Activated T-helper 2 cell treated with anti-CD3 and anti-CD28 coated beads, Interferon-gamma antibody, Interleukin-2, Interleukin-4, amounts not matched to agents 10 μg/mL and 5 μg/mL and 100 μg/mL, durations not matched to agents 14 hours and 24 hours and 36 hours (primary cell): ENCODE data around the gene PPIE. TPM values are rescaled to one million over a fixed set of nuclear protein-coding genes. Genes with fewer than 3 reads are reported as not detected.

Experiments used
- DNase-seq: peaks from one replicate; pipeline ENCODE4 v3.0.0; 2021; ENCODE audit warnings: low spot score
- H3K27ac Mint-ChIP-seq: one replicate; pipeline ENCODE4 v1.8.0; 2021; ENCODE audit warnings: mixed read lengths
- H3K27me3 Mint-ChIP-seq: one replicate; pipeline ENCODE4 v1.8.0; 2021; ENCODE audit warnings: low read depth, mixed read lengths
- H3K36me3 Mint-ChIP-seq: one replicate; pipeline ENCODE4 v1.8.0; 2021; ENCODE audit warnings: low read depth, mixed read lengths
- H3K4me1 Mint-ChIP-seq: one replicate; pipeline ENCODE4 v1.8.0; 2021; ENCODE audit warnings: low read depth, mixed read lengths
- H3K4me3 Mint-ChIP-seq: one replicate; pipeline ENCODE4 v1.8.0; 2021; ENCODE audit warnings: low read depth, mild to moderate bottlenecking, moderate library complexity, mixed read lengths
- H3K9me3 Mint-ChIP-seq: one replicate; pipeline ENCODE4 v1.8.0; 2021; ENCODE audit warnings: mixed read lengths
- intact Hi-C: fragments of 100-400 bp; cut with micrococcal nuclease; formaldehyde crosslinking; loops from one replicate; pipeline ENCODE4 v1.15.1; 2023
- total RNA-seq: library from RNA; stranded (reverse); gene quantifications from 2 replicates; pipeline ENCODE4 v1.2.3, GENCODE V29; 2022

PPIE gene
- total RNA-seq, 1 donor from 2014 or later, result 63.0 TPM

GRCh38 chr1:39700348-39700747, 38.3 kb upstream of the PPIE start:
- H3K9me3 Mint-ChIP-seq, result no peaks in the 10 kb centered on the region
- intact Hi-C loops, result no loop called here
- H3K27ac Mint-ChIP-seq, result no peak overlapping the region
- no peak for DNase-seq
- peaks cover 36% of the 10 kb centered on the region for H3K27me3 Mint-ChIP-seq
- no peaks in the 10 kb centered on the region for H3K36me3 Mint-ChIP-seq
- no peak overlapping the region for H3K4me3 Mint-ChIP-seq
- H3K4me1 Mint-ChIP-seq, result no peaks in the 10 kb centered on the region

DNA sequence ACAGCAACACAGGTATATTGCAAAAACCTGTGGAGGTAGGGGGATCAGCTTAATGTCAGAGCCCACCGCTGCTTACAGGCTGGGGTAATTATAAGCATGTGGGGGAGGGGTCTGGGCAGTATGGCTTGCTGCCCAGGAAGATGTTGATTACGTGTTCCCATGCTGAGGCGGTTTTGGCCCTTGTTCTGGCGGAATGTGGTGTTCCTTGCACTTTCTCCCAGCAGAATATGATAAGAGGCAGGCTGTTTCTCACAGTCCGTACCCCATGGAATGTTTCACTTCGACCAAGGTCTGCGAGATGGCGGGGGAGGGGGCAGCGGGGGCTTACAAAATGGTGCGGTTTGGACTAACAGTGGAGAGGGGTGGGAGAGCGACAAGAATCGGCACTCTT, 37.6 kb upstream of the PPIE start:
- H3K9me3 Mint-ChIP-seq, result no peaks in the 10 kb centered on the region
- H3K27me3 Mint-ChIP-seq, result peaks cover 39% of the 10 kb centered on the region
- no peak for DNase-seq
- intact Hi-C loops, result no loop called here
- no peaks in the 10 kb centered on the region for H3K36me3 Mint-ChIP-seq
- no peaks in the 10 kb centered on the region for H3K4me1 Mint-ChIP-seq
- H3K27ac Mint-ChIP-seq, result no peak overlapping the region
- H3K4me3 Mint-ChIP-seq, result no peak overlapping the region

GRCh38 chr1:39704757-39705156, 33.9 kb upstream of the PPIE start:
- no peaks in the 10 kb centered on the region for H3K9me3 Mint-ChIP-seq
- intact Hi-C loops, result no loop called here
- no peaks in the 10 kb centered on the region for H3K4me1 Mint-ChIP-seq
- H3K27ac Mint-ChIP-seq, result no peak overlapping the region
- no peaks in the 10 kb centered on the region for H3K36me3 Mint-ChIP-seq
- no peak for DNase-seq
- no peak overlapping the region for H3K4me3 Mint-ChIP-seq
- H3K27me3 Mint-ChIP-seq, result peaks cover 26% of the 10 kb centered on the region

DNA sequence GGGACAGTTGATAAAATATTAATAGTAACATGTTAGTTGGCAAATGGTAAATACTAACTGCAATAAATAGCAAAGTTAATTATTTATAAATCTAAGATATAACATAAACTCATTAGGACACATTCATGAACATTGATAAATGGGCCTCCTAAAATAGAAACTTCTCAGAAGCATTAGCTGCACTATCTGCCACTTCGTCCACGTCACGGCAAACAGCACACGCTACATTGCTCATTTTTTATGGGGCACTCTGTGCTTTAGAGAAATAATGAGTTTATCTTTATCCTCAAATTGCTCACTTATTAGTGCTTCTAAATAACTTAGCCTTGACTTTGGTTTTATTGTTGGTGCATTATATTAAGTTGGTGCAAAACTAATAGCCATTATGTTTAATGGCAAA, 31.2 kb upstream of the PPIE start:
- intact Hi-C loops, result no loop called here
- no peak overlapping the region for H3K4me3 Mint-ChIP-seq
- DNase-seq, result no peak
- no peaks in the 10 kb centered on the region for H3K36me3 Mint-ChIP-seq
- no peak overlapping the region for H3K27ac Mint-ChIP-seq
- no peaks in the 10 kb centered on the region for H3K4me1 Mint-ChIP-seq
- peaks cover 18% of the 10 kb centered on the region for H3K27me3 Mint-ChIP-seq
- H3K9me3 Mint-ChIP-seq, result no peaks in the 10 kb centered on the region

DNA sequence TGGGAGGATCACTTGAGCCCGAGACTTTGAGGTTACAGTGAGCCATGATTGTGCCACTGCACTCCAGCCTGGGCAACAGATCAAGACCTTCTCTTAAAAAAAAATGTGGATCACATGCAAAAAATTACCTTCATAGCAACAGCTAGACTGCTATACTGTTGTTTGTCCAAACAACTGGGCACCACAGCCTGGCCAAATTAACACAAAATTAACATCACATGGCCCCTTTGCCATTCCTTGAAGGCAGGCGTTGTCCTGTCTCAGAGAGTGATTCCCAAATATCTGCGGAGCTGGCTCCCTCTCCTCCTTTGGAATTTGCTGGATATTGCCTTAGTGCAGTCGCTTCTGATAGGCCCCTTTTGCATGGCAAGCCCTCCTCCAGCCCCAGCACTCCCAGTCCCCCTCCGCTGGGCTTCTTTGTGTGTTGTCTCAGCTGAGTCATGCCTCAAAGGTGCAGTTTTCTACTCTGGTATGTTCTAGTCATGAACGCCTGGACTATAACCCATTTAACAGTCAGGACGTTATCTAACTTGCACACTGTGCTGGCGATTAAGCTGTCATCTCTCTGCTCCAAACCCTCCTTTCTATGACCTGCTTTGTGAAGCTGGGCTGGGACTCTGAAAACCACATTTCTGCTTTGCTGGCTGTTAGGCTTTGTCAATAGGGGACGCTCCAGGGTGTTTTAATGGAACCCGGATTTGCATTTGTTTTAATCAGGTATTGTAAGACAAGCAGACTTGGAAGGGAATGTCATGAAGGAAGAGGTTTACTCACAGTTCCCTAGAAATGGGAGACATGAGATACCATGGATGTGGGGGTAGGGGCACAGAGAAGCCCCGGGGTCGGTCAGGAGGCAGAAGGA, 27.3 kb upstream of the PPIE start:
- Mint-ChIP-seq H3K9me3 (no peaks in the 10 kb centered on the region), H3K27me3 (peaks cover 27% of the 10 kb centered on the region), H3K27ac (no peak overlapping the region), H3K4me1 (no peaks in the 10 kb centered on the region), H3K36me3 (no peaks in the 10 kb centered on the region), H3K4me3 (no peak overlapping the region)
- DNase-seq, result peak; percentile 3
- intact Hi-C loops, result no loop called here

DNA sequence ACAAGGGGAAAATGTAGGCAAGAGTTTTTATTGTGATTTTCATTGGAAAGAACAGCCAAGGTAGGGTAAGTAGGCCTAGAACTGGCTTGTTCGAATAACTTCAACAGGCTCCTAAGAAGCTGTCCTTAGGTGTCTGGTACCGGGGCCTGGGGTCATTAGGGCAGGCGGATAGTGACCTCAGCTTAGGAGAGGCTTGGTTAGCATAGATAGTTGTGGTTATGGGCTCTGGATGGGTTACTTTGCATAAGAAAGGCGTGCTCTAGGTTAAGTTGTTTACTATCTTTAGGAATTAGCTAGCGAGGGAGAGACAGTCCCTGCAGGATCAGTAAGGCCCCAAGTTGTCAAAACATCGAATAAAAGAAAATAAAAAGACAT, 26.7 kb upstream of the PPIE start:
- H3K4me3 Mint-ChIP-seq, result no peak overlapping the region
- intact Hi-C loops, result no loop called here
- no peaks in the 10 kb centered on the region for H3K36me3 Mint-ChIP-seq
- no peak overlapping the region for H3K27ac Mint-ChIP-seq
- no peaks in the 10 kb centered on the region for H3K9me3 Mint-ChIP-seq
- H3K4me1 Mint-ChIP-seq, result no peaks in the 10 kb centered on the region
- DNase-seq, result no peak
- peaks cover 32% of the 10 kb centered on the region for H3K27me3 Mint-ChIP-seq

GRCh38 chr1:39713557-39713956, 25.1 kb upstream of the PPIE start:
- Mint-ChIP-seq H3K36me3 (no peaks in the 10 kb centered on the region), H3K4me3 (no peak overlapping the region), H3K27me3 (peaks cover 40% of the 10 kb centered on the region), H3K4me1 (no peaks in the 10 kb centered on the region), H3K9me3 (no peaks in the 10 kb centered on the region), H3K27ac (no peak overlapping the region)
- DNase-seq, result no peak
- intact Hi-C loops, result no loop called here

DNA sequence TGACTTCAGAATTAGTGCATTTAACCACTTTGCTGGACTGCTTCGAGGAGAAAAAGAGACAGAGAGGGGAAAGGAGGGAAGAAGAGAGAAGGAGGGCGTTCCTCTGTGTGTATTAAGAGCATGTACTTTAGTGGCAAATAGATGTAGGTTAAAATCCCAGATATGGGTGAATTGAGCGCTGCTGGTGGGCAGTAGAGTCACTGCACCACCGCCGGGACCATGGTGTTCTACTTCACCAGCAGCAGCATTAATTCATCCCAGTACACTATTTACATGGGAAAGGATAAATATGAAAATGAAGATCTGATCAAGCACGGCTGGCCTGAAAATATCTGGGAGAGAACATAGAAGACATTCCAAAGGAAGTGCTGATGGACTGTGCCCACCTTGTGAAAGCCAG, 20.9 kb upstream of the PPIE start:
- intact Hi-C loops, result no loop called here
- H3K4me1 Mint-ChIP-seq, result no peaks in the 10 kb centered on the region
- no peak for DNase-seq
- H3K27me3 Mint-ChIP-seq, result peaks cover 50% of the 10 kb centered on the region
- H3K9me3 Mint-ChIP-seq, result no peaks in the 10 kb centered on the region
- H3K27ac Mint-ChIP-seq, result no peak overlapping the region
- no peak overlapping the region for H3K4me3 Mint-ChIP-seq
- H3K36me3 Mint-ChIP-seq, result no peaks in the 10 kb centered on the region

DNA sequence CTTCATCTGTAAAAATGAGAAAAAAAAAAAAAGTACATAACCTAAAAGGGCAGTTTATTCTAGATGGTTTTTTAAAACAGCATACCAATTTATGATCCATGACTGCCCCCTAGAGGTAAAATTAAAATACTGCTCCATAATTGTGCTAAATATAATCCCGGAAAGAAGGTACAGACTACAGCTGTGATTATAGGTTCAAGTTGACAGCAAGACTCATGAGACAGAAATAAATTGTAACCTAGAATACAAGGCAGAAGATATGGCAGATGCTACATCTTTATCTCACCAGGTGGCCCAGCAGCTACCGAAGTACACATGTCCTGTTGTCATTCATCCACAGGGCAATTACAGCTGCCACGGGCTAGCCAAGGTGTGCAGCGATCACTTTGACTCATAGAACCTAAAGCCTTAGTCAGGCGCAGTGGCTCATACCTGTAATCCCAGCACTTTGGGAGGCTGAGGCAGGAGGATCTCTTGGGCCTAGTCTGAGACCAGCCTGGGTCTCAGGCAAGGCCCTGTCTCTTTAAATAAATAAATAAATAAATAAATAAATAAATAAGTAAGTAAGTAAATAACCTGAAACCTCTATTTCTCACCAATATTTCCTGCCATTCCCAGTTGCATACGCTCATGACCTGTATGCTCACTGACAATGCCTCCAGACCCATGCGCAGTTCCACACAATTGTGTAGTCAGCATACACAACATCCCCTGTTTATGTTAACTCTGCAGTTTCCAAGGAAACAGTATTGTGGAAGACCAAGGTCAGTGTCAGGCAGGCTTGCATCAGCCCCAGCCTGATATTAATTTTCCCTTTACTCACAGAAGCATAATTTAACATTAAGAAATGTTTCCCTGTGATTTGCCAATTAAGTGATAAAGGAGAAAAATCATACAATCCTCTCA, 18.3 kb upstream of the PPIE start:
- intact Hi-C loops, result loop anchor here (2.0 to 10.0 kb wide), 3 partner anchors 48 to 616 kb away; partner anchors contain the start of gene NT5C1A
- peaks cover 50% of the 10 kb centered on the region for H3K27me3 Mint-ChIP-seq
- no peaks in the 10 kb centered on the region for H3K36me3 Mint-ChIP-seq
- no peak overlapping the region for H3K4me3 Mint-ChIP-seq
- no peaks in the 10 kb centered on the region for H3K9me3 Mint-ChIP-seq
- H3K4me1 Mint-ChIP-seq, result no peaks in the 10 kb centered on the region
- no peak for DNase-seq
- H3K27ac Mint-ChIP-seq, result no peak overlapping the region

- peaks cover 52% of the 10 kb centered on the region for H3K27me3 Mint-ChIP-seq
These were observed 17.0 kb upstream of the PPIE start for GRCh38 chr1:39721664-39722063.

DNA sequence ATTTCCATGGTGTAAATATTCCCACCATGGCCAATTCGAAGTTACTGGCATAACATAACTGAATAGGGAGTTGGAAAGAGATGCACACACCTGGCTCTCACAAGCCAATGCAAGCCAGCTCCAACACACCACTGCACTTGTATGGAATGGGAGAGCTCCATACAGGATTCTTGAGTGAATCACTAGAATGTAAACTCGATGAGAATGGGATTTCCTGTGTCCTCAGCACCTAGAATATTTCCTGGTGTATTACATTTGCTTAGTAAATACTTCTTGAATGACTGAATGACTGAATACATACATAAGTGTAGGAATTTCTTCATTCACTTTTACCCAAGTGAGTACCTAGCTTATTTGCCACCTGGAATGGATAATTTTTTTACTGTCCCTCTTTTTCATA, 16.2 kb upstream of the PPIE start:
- H3K4me1 Mint-ChIP-seq, result peaks cover 6% of the 10 kb centered on the region
- intact Hi-C loops, result loop anchor here (10.0 kb wide), 1 partner anchor 618 kb away; no protein-coding TSS in a partner anchor
- H3K9me3 Mint-ChIP-seq, result no peaks in the 10 kb centered on the region
- no peak overlapping the region for H3K4me3 Mint-ChIP-seq
- H3K27ac Mint-ChIP-seq, result no peak overlapping the region
- peaks cover 51% of the 10 kb centered on the region for H3K27me3 Mint-ChIP-seq
- no peaks in the 10 kb centered on the region for H3K36me3 Mint-ChIP-seq
- DNase-seq, result no peak

More at GRCh38 chr1:39721664-39722063, 17.0 kb upstream of the PPIE start:
- Mint-ChIP-seq H3K27ac (no peak overlapping the region), H3K4me3 (no peak overlapping the region), H3K4me1 (peaks cover under 1% of the 10 kb centered on the region), H3K36me3 (no peaks in the 10 kb centered on the region), H3K9me3 (no peaks in the 10 kb centered on the region)
- no peak for DNase-seq
- intact Hi-C loops, result loop anchor here (2.0 to 10.0 kb wide), 3 partner anchors 49 to 617 kb away; partner anchors contain the start of gene NT5C1A

GRCh38 chr1:39726600-39726999, 12.1 kb upstream of the PPIE start:
- no peak for DNase-seq
- Mint-ChIP-seq H3K27ac (no peak overlapping the region), H3K9me3 (no peaks in the 10 kb centered on the region), H3K36me3 (no peaks in the 10 kb centered on the region), H3K4me1 (peaks cover 22% of the 10 kb centered on the region), H3K27me3 (peaks cover 53% of the 10 kb centered on the region), H3K4me3 (no peak overlapping the region)
- intact Hi-C loops, result loop anchor here (10.0 kb wide), 1 partner anchor 622 kb away; no protein-coding TSS in a partner anchor
